Liver (tissue), 9 donors: ENCODE results near the gene IMPA2. TPM values are rescaled to one million over a fixed set of nuclear protein-coding genes. Genes with fewer than 3 reads are reported as not detected.

Experiments used
- DNase-seq: peaks from one replicate; pipeline ENCODE4 v3.0.0-alpha.2; 2017; ENCODE audit warnings: low spot score
- H3K27ac ChIP-seq, 2 donors: one replicate each; pipeline ENCODE4 v1.7.0; 2013; ENCODE audit warnings: inconsistent platforms in 2 of 2, low read length in 2 of 2, control low read depth in 1 of 2, low read depth in 1 of 2, mild to moderate bottlenecking in 1 of 2
- H3K27me3 ChIP-seq, 4 donors: one replicate each; pipeline versions ENCODE4 v1.6.1 to v1.7.0; 2013; ENCODE audit warnings: low read length in 3 of 4, inconsistent platforms in 1 of 4, mild to moderate bottlenecking in 1 of 4, moderate library complexity in 1 of 4; ENCODE audit not compliant: control insufficient read depth in 4 of 4, insufficient read depth in 4 of 4
- H3K36me3 ChIP-seq, 4 donors: one replicate each; pipeline versions ENCODE4 v1.6.1 to v1.7.0; 2013; ENCODE audit warnings: low read length in 3 of 4, mild to moderate bottlenecking in 3 of 4, low read depth in 1 of 4, moderate library complexity in 1 of 4; ENCODE audit not compliant: control insufficient read depth in 4 of 4, insufficient read depth in 3 of 4
- H3K4me1 ChIP-seq, 4 donors: one replicate each; pipeline versions ENCODE4 v1.6.1 to v1.7.0; 2013; ENCODE audit warnings: low read length in 3 of 4, mild to moderate bottlenecking in 3 of 4, moderate library complexity in 1 of 4; ENCODE audit not compliant: control insufficient read depth in 4 of 4, insufficient read depth in 4 of 4
- H3K4me3 ChIP-seq, 3 donors: one replicate each; pipeline versions ENCODE4 v1.6.1 to v1.7.0; 2013; ENCODE audit warnings: low read length in 3 of 3, control low read depth in 1 of 3, low read depth in 1 of 3, mild to moderate bottlenecking in 1 of 3
- H3K9ac ChIP-seq, 2 donors: one replicate each; pipeline ENCODE4 v1.7.0; 2013; ENCODE audit warnings: low read length in 2 of 2, mild to moderate bottlenecking in 2 of 2, moderate library complexity in 2 of 2, control low read depth in 1 of 2, low read depth in 1 of 2
- H3K9me3 ChIP-seq, 4 donors: one replicate each; pipeline versions ENCODE4 v1.6.1 to v1.7.0; 2013; ENCODE audit warnings: low read length in 3 of 4; ENCODE audit not compliant: control insufficient read depth in 4 of 4
- EGR1 ChIP-seq, 2 donors: IDR thresholded peaks; 2 replicates each; pipeline ENCODE4 v1.6.1; 2016 to 2018; ENCODE audit warnings: antibody characterized with exemption in 2 of 2, low read depth in 2 of 2
- FOXA1 ChIP-seq: IDR thresholded peaks from 2 replicates; pipeline ENCODE4 v1.6.1; 2016; ENCODE audit warnings: antibody characterized with exemption
- FOXA2 ChIP-seq: IDR thresholded peaks from 2 replicates; pipeline ENCODE4 v1.6.1; 2016; ENCODE audit warnings: antibody characterized with exemption
- GABPA ChIP-seq, 2 donors: IDR thresholded peaks in 1 of 2; conservative IDR thresholded peaks in 1 of 2; 2 replicates each; pipeline ENCODE4 v1.6.1; 2016; ENCODE audit warnings: antibody characterized with exemption in 2 of 2, mild to moderate bottlenecking in 1 of 2, moderate library complexity in 1 of 2
- HNF4A ChIP-seq, 2 donors: conservative IDR thresholded peaks; 2 replicates each; pipeline ENCODE4 v1.6.1; 2016; ENCODE audit warnings: antibody characterized with exemption in 2 of 2, mild to moderate bottlenecking in 2 of 2
- HNF4G ChIP-seq: IDR thresholded peaks from 2 replicates; pipeline ENCODE4 v1.6.1; 2016; ENCODE audit warnings: antibody characterized with exemption
- JUND ChIP-seq, 2 donors: IDR thresholded peaks; 2 replicates each; pipeline ENCODE4 v1.6.1; 2016; ENCODE audit warnings: antibody characterized with exemption in 2 of 2
- NR2F2 ChIP-seq: IDR thresholded peaks from 2 replicates; pipeline ENCODE4 v1.6.1; 2016; ENCODE audit warnings: antibody characterized with exemption
- RAD21 ChIP-seq, 2 donors: IDR thresholded peaks; 2 replicates each; pipeline ENCODE4 v1.6.1; 2016; ENCODE audit warnings: antibody characterized with exemption in 2 of 2, mild to moderate bottlenecking in 2 of 2
- RXRA ChIP-seq, 2 donors: IDR thresholded peaks; 2 replicates each; pipeline ENCODE4 v1.6.1; 2017 to 2018; ENCODE audit warnings: antibody characterized with exemption in 2 of 2, mild to moderate bottlenecking in 1 of 2
- SP1 ChIP-seq: IDR thresholded peaks from 2 replicates; pipeline ENCODE4 v1.6.1; 2018; ENCODE audit warnings: antibody characterized with exemption, mild to moderate bottlenecking
- TAF1 ChIP-seq: conservative IDR thresholded peaks from 2 replicates; pipeline ENCODE4 v1.6.1; 2016; ENCODE audit warnings: antibody characterized with exemption, mild to moderate bottlenecking
- ZBTB33 ChIP-seq: IDR thresholded peaks from 2 replicates; pipeline ENCODE4 v1.6.1; 2016; ENCODE audit warnings: antibody characterized with exemption
- WGBS: extraction: QIAGEN DNeasy Blood & Tissue Kit; methylation state at CpG from one replicate; pipeline ENCODE4 v1.1.7; 2013; 5-methylcytosine and 5-hydroxymethylcytosine counted together
- polyA plus RNA-seq, 2 donors: library from polyadenylated mRNA; stranded (reverse) in 1 of 2; unstranded in 1 of 2; fragments of 200-250 nt in 1 of 2; fragments of >200 nt in 1 of 2; fragmentation: Nextera tagmentation in 1 of 2; extraction: Ambion mirVana in 1 of 2; gene quantifications; one replicate each; pipeline versions ENCODE4 v1.2.1 to v1.2.3, GENCODE V29; 2013 to 2015
- total RNA-seq, 2 donors: library from RNA; depleted of rRNA; stranded (reverse); fragments of >200 nt; gene quantifications; one replicate each; pipeline ENCODE4 v1.2.3, GENCODE V29; 2014
- TF ChIP-seq, protein P1 (sequence below): IDR thresholded peaks from 2 replicates; pipeline ENCODE4 v1.6.1; 2016; ENCODE audit warnings: antibody characterized with exemption, mild to moderate bottlenecking
- TF ChIP-seq, protein P2 (sequence below): fragments of 150-350 bp; IDR thresholded peaks from 2 replicates; pipeline ENCODE4 v1.5.1; 2017; ENCODE audit warnings: improper control_type of control experiment, low read depth, low read length; ENCODE audit not compliant: missing input control
- TF ChIP-seq, protein P3 (sequence below): IDR thresholded peaks from 2 replicates; pipeline ENCODE4 v1.6.1; 2016; ENCODE audit warnings: antibody characterized with exemption
- donor health status: healthy.
- donor health status: healthy.
- donor health status: healthy.
- donor health status: healthy.
- donor health status: healthy.

IMPA2 gene
- total and polyA plus RNA-seq, 4 donors, result 27.5 to 55.8 (median 48.2) TPM

DNA sequence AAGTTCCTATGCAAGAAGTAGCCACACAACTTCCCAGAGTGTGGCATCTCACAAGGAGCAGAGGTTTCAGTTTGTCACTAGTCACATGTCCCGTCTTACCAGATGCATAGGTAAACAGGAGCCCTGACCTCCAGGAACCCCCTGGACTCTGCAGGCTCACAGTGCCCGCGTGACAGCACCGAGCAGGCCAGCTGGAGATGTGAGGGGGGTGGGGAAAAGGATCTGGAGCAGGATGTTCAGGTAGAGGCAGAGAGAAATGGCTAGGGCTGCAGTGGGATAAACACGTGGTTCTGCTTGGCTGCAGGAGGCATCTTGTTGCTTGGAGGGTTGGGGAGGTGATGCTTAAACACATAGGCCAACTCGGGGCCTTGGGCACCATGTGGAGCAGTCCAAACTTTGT is 54.2 kb downstream of the IMPA2 start:
- WGBS, result 75% methylated on average over 6 of the region's 6 CpGs

DNA sequence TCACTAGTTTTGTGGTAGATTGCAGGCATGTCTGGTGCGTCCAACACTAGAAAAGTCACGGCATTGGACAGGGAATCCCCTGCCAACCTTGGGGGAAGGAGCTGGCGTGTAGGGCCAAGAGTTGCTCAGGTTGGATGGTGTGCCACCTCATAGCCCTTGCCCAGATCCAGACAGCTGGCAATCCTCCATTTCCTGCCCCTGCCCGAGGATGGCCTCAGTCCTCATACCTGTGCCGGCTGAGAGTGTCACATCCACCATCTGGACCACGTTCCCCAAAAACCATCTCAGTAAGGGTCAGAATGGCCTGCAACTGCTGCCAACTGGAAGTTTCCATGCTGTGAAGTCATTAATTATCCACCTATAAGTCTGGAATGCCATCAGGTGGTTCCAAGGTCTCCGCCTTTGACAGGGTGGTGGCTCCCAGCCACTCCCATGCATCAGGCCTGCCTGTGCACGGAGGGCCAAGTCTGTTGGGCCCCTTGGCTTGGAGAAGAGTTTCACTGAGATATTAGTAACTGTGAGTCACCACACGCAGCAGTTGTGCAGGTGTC is 55.0 kb downstream of the IMPA2 start:
- peaks cover 0 to 7% (median 5%) of the 10 kb centered on the region in 4 donors for H3K4me1 ChIP-seq
- H3K4me3 ChIP-seq, result no peak overlapping the region
- peaks cover 0 to under 1% (median 0%) of the 10 kb centered on the region in 4 donors for H3K36me3 ChIP-seq
- WGBS, result 69% methylated on average over 9 of the region's 9 CpGs
- DNase-seq, result no peak
- TF ChIP-seq FOXA2 (no peak), JUND (IDR thresholded peaks at IDR 0.05) (no peak), SP1 (no peak), RAD21 (IDR thresholded peaks at IDR 0.05) (no peak)
- TF ChIP-seq, protein P1, sequence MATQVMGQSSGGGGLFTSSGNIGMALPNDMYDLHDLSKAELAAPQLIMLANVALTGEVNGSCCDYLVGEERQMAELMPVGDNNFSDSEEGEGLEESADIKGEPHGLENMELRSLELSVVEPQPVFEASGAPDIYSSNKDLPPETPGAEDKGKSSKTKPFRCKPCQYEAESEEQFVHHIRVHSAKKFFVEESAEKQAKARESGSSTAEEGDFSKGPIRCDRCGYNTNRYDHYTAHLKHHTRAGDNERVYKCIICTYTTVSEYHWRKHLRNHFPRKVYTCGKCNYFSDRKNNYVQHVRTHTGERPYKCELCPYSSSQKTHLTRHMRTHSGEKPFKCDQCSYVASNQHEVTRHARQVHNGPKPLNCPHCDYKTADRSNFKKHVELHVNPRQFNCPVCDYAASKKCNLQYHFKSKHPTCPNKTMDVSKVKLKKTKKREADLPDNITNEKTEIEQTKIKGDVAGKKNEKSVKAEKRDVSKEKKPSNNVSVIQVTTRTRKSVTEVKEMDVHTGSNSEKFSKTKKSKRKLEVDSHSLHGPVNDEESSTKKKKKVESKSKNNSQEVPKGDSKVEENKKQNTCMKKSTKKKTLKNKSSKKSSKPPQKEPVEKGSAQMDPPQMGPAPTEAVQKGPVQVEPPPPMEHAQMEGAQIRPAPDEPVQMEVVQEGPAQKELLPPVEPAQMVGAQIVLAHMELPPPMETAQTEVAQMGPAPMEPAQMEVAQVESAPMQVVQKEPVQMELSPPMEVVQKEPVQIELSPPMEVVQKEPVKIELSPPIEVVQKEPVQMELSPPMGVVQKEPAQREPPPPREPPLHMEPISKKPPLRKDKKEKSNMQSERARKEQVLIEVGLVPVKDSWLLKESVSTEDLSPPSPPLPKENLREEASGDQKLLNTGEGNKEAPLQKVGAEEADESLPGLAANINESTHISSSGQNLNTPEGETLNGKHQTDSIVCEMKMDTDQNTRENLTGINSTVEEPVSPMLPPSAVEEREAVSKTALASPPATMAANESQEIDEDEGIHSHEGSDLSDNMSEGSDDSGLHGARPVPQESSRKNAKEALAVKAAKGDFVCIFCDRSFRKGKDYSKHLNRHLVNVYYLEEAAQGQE, result no peak
- H3K9me3 ChIP-seq, result no peaks in the 10 kb centered on the region
- H3K27ac ChIP-seq, result no peak overlapping the region
- H3K27me3 ChIP-seq, result no peaks in the 10 kb centered on the region
- no peak overlapping the region for H3K9ac ChIP-seq

More for the DNA sequence above, 54.2 kb downstream of the IMPA2 start:
- no peak overlapping the region for H3K9ac ChIP-seq
- H3K27me3 ChIP-seq, result no peaks in the 10 kb centered on the region
- H3K36me3 ChIP-seq, result peaks cover 0 to 7% (median 4%) of the 10 kb centered on the region in 4 donors
- no peak for DNase-seq
- TF ChIP-seq HNF4A (conservative IDR thresholded peaks at IDR 0.05) (no peak), RXRA (IDR thresholded peaks at IDR 0.05) (no peak), NR2F2 (no peak), FOXA1 (no peak), GABPA (IDR thresholded peaks at IDR 0.05 in 1 of 2, conservative IDR thresholded peaks at IDR 0.05 in 1 of 2) (no peak), FOXA2 (no peak)
- TF ChIP-seq, protein P2, sequence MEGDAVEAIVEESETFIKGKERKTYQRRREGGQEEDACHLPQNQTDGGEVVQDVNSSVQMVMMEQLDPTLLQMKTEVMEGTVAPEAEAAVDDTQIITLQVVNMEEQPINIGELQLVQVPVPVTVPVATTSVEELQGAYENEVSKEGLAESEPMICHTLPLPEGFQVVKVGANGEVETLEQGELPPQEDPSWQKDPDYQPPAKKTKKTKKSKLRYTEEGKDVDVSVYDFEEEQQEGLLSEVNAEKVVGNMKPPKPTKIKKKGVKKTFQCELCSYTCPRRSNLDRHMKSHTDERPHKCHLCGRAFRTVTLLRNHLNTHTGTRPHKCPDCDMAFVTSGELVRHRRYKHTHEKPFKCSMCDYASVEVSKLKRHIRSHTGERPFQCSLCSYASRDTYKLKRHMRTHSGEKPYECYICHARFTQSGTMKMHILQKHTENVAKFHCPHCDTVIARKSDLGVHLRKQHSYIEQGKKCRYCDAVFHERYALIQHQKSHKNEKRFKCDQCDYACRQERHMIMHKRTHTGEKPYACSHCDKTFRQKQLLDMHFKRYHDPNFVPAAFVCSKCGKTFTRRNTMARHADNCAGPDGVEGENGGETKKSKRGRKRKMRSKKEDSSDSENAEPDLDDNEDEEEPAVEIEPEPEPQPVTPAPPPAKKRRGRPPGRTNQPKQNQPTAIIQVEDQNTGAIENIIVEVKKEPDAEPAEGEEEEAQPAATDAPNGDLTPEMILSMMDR, result no peak
- H3K9me3 ChIP-seq, result no peaks in the 10 kb centered on the region
- no peak overlapping the region for H3K27ac ChIP-seq
- H3K4me3 ChIP-seq, result no peak overlapping the region
- H3K4me1 ChIP-seq, result peaks cover 0 to 7% (median 5%) of the 10 kb centered on the region in 4 donors

DNA sequence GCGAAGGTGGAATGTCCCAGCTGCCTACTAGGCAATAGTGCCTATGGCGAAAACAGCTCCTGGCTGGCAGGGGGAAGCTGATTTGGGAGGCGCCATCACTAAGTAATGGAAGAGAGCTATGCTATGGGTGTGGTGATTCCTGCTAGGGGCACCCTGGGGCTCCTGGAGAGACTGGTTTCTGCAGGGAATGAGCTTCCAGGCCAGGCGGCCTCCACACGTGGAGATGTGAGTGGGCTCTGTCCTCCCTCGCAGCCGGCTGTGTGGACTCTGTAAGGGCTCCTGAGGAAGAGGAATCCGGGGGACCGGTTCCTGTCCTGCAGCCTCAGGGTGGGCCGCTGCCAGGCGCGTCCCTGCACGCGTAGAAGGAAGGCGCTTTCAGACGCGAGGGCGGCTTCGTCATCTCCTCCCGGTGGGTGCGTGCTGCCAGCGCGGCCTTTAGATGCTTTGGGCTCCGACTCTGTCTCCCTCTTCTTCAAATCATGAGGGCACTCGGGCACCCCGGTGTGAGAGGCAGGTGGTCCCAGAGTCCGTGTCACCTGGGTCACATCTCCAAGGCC is 56.9 kb downstream of the IMPA2 start:
- no peak overlapping the region for H3K27ac ChIP-seq
- peak overlapping the region in 2 of 3 donors; percentile 55 to 62 for H3K4me3 ChIP-seq
- TF ChIP-seq RAD21 (IDR thresholded peaks at IDR 0.05), result no peak
- no peak for TF ChIP-seq HNF4G
- TF ChIP-seq GABPA (IDR thresholded peaks at IDR 0.05 in 1 of 2, conservative IDR thresholded peaks at IDR 0.05 in 1 of 2), result no peak
- no peak for TF ChIP-seq FOXA1
- TF ChIP-seq HNF4A (conservative IDR thresholded peaks at IDR 0.05), result no peak
- TF ChIP-seq SP1, result no peak
- no peak for TF ChIP-seq RXRA (IDR thresholded peaks at IDR 0.05)
- TF ChIP-seq JUND (IDR thresholded peaks at IDR 0.05), result no peak
- TF ChIP-seq ZBTB33, result no peak
- TF ChIP-seq, protein P3, sequence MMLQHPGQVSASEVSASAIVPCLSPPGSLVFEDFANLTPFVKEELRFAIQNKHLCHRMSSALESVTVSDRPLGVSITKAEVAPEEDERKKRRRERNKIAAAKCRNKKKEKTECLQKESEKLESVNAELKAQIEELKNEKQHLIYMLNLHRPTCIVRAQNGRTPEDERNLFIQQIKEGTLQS, result no peak
- no peak for TF ChIP-seq FOXA2
- TF ChIP-seq TAF1, result no peak
- no peak for TF ChIP-seq EGR1 (IDR thresholded peaks at IDR 0.05; ENCODE audit: low read depth in 2 of 2)
- TF ChIP-seq NR2F2, result no peak
- H3K27me3 ChIP-seq, result no peaks in the 10 kb centered on the region
- no peak for DNase-seq
- peaks cover 0 to 7% (median 5%) of the 10 kb centered on the region in 4 donors for H3K4me1 ChIP-seq
- H3K36me3 ChIP-seq, result no peaks in the 10 kb centered on the region
- peak overlapping the region in 1 of 2 donors; percentile 73 for H3K9ac ChIP-seq
- WGBS, result 51% methylated on average over 27 of the region's 27 CpGs
- H3K9me3 ChIP-seq, result no peaks in the 10 kb centered on the region
